Measurements from ENCODE around the gene STK11. TPM values are rescaled to one million over a fixed set of nuclear protein-coding genes. Genes with fewer than 3 reads are reported as not detected.
A peak's percentile ranks its signal among the peaks of the same experiment; 100 is the strongest.

The STK11 gene
- total RNA-seq, 1 donor, result 94.1 TPM

- DNase-seq (ENCODE audit: low read depth), result no peak
- peak overlapping the region; percentile 25 for H3K4me3 ChIP-seq (ENCODE audit: low read depth, low read length)
- no peak for TF ChIP-seq CTCF (IDR thresholded peaks at IDR 0.05; ENCODE audit: insufficient read depth, low read depth, low read length)
These were observed 62.1 kb downstream of the STK11 start for GRCh38 chr19:1267477-1268225.

- no peak overlapping the region for H3K4me3 ChIP-seq (ENCODE audit: low read depth, low read length)
- TF ChIP-seq CTCF (IDR thresholded peaks at IDR 0.05; ENCODE audit: insufficient read depth, low read depth, low read length), result no peak
- no peak for DNase-seq (ENCODE audit: low read depth)
These were observed 62.9 kb downstream of the STK11 start for GRCh38 chr19:1268226-1269064.

GRCh38 chr19:1269065-1269477, 63.5 kb downstream of the STK11 start, which contains the start of gene CIRBP:
Gene CIRBP, plus strand, starts transcription at chr19:1269332. Its CDS starts 1,602 bp downstream, at chr19:1270934.
- peak within 1 kb of the TSS; percentile 82 for H3K4me3 ChIP-seq (ENCODE audit: low read depth, low read length)
- no peak for TF ChIP-seq CTCF (IDR thresholded peaks at IDR 0.05; ENCODE audit: insufficient read depth, low read depth, low read length)
- DNase-seq (ENCODE audit: low read depth), result peak; percentile 100

- DNase-seq (ENCODE audit: low read depth), result peak; percentile 84
- TF ChIP-seq CTCF (IDR thresholded peaks at IDR 0.05; ENCODE audit: insufficient read depth, low read depth, low read length), result no peak
- H3K4me3 ChIP-seq (ENCODE audit: low read depth, low read length), result peak overlapping the region; percentile 82
These were observed 64.1 kb downstream of the STK11 start for GRCh38 chr19:1269478-1270212.

GRCh38 chr19:1270213-1270853, 64.8 kb downstream of the STK11 start:
- TF ChIP-seq CTCF (IDR thresholded peaks at IDR 0.05; ENCODE audit: insufficient read depth, low read depth, low read length), result no peak
- DNase-seq (ENCODE audit: low read depth), result no peak
- peak overlapping the region; percentile 82 for H3K4me3 ChIP-seq (ENCODE audit: low read depth, low read length)
